HG02840 (cell line): ENCODE results near the gene LUC7L.
A peak's percentile ranks its signal among the peaks of the same experiment; 100 is the strongest.
"Not testable (repeated sequence)": the region's sequence is repeated elsewhere in the genome, so short reads cannot be mapped to it uniquely, and the experiment has no call there.

Experiments used
- ATAC-seq: cut with Tn5 transposase; IDR thresholded peaks from one replicate; pipeline ENCODE4 v1.9.1; 2021; ENCODE audit warnings: mild to moderate bottlenecking, moderate library complexity, moderate number of reproducible peaks; ENCODE audit not compliant: unreplicated experiment, low FRiP score

The LUC7L gene

DNA sequence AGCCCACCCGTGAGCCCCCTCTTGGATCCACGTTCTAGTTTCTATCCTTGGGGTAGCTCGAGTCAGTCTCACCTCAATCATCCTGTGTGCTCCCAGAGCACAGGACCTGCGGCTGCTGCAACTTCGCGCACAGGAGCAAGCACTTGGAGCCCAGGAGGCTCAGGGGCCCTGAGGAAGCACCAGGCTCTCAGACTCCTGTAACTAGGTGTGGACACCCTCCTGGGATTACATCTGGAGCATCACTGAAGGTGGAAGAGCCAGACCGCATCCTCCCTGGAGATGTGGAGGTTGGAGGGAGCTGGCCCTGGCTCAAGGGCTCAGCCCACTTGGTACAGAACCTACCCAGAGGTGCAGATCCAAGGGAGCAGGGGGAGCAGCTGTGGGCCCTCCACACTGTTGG is 46.2 kb downstream of the LUC7L start:
- no peak for ATAC-seq

- peak; percentile 54 for ATAC-seq
These were observed 47.7 kb downstream of the LUC7L start for GRCh38 chr16:181565-182021.

DNA sequence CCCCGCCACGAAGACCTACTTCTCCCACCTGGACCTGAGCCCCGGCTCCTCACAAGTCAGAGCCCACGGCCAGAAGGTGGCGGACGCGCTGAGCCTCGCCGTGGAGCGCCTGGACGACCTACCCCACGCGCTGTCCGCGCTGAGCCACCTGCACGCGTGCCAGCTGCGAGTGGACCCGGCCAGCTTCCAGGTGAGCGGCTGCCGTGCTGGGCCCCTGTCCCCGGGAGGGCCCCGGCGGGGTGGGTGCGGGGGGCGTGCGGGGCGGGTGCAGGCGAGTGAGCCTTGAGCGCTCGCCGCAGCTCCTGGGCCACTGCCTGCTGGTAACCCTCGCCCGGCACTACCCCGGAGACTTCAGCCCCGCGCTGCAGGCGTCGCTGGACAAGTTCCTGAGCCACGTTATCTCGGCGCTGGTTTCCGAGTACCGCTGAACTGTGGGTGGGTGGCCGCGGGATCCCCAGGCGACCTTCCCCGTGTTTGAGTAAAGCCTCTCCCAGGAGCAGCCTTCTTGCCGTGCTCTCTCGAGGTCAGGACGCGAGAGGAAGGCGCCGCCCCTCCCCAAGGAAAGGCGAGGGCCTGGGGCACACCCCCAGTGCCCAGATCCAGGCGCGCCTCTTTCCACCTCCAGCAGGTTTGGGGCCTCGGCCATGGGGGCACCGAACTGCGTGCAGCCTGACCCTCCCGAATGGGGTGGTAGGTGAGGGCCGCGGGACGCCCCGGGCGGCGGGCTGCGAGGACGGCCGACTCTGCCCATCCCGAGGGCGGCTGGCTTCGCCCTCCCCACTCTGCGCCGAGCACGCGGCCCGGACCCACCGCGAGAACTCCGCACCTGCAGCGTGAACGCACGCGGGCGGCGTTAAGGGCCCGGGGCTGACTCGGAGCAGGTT is 48.3 kb downstream of the LUC7L start:
- no peak for ATAC-seq

DNA sequence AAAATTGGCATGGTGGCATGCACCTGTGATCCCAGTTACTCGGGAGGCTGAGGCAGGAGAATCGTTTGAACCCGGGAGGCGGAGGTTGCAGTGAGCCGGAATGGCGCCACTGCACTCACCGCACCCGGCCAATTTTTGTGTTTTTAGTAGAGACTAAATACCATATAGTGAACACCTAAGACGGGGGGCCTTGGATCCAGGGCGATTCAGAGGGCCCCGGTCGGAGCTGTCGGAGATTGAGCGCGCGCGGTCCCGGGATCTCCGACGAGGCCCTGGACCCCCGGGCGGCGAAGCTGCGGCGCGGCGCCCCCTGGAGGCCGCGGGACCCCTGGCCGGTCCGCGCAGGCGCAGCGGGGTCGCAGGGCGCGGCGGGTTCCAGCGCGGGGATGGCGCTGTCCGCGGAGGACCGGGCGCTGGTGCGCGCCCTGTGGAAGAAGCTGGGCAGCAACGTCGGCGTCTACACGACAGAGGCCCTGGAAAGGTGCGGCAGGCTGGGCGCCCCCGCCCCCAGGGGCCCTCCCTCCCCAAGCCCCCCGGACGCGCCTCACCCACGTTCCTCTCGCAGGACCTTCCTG is 49.1 kb downstream of the LUC7L start, which contains the start of gene HBQ1:
Gene HBQ1 (plus strand): TSS at position 359 of the 575 bp plus-strand sequence. CDS start 28 bp downstream, at position 387.
- ATAC-seq: no peak

DNA sequence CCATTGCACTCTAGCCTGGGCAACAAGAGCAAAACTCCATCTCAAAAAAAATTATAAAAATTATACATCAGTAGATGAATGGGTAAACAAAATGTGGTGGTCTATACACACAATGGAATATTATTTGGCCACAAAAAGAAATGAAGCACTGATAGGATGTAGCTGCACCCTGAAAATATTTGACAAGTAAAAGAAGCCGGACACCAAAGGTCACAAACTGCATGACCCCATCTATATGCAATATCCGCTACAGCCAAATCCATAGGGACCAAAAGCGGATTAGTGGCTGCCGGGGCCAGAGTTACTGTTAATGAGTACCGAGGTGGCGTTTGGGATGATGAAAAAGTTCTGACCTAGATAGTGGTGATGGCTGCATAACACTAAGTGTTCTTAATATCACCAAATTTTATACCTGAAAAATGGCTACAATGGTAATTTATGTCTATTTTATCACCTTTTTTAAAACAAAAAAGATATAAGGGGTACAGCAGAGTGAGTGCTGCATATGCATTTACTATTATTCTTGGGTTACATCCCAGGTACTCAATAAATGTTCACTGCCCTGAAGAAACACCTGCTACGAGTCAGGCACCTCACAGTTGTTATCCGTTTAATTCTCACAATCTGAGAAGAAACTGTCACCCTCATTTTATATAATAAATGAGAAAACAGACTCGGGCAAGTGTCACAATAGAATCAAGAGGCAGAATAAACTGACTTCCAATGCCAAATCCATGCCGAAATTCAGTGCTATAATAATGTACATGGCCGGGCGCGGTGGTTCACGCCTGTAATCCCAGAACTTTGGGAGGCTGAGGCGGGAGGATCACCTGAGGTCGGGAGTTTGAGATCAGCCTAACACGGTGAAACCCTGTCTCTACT is 49.8 kb downstream of the LUC7L start:
- ATAC-seq: no peak

- no peak for ATAC-seq
These were observed 50.6 kb downstream of the LUC7L start for GRCh38 chr16:178668-179015.

DNA sequence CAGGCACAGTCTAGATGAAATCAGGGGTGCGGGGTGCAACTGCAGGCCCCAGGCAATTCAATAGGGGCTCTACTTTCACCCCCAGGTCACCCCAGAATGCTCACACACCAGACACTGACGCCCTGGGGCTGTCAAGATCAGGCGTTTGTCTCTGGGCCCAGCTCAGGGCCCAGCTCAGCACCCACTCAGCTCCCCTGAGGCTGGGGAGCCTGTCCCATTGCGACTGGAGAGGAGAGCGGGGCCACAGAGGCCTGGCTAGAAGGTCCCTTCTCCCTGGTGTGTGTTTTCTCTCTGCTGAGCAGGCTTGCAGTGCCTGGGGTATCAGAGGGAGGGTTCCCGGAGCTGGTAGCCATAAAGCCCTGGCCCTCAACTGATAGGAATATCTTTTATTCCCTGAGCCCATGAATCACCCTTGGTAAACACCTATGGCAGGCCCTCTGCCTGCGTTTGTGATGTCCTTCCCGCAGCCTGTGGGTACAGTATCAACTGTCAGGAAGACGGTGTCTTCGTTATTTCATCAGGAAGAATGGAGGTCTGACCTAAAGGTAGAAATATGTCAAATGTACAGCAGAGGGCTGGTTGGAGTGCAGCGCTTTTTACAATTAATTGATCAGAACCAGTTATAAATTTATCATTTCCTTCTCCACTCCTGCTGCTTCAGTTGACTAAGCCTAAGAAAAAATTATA is 51.1 kb downstream of the LUC7L start:
- ATAC-seq: no peak

- ATAC-seq: no peak
These were observed 51.8 kb downstream of the LUC7L start for GRCh38 chr16:177394-177822.

DNA sequence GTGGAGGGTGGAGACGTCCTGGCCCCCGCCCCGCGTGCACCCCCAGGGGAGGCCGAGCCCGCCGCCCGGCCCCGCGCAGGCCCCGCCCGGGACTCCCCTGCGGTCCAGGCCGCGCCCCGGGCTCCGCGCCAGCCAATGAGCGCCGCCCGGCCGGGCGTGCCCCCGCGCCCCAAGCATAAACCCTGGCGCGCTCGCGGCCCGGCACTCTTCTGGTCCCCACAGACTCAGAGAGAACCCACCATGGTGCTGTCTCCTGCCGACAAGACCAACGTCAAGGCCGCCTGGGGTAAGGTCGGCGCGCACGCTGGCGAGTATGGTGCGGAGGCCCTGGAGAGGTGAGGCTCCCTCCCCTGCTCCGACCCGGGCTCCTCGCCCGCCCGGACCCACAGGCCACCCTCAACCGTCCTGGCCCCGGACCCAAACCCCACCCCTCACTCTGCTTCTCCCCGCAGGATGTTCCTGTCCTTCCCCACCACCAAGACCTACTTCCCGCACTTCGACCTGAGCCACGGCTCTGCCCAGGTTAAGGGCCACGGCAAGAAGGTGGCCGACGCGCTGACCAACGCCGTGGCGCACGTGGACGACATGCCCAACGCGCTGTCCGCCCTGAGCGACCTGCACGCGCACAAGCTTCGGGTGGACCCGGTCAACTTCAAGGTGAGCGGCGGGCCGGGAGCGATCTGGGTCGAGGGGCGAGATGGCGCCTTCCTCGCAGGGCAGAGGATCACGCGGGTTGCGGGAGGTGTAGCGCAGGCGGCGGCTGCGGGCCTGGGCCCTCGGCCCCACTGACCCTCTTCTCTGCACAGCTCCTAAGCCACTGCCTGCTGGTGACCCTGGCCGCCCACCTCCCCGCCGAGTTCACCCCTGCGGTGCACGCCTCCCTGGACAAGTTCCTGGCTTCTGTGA is 52.5 kb downstream of the LUC7L start, which contains the start of gene HBA1:
Gene HBA1 (plus strand): TSS at position 204 of the 906 bp plus-strand sequence. CDS start 37 bp downstream, at position 241.
- not testable (repeated sequence) for ATAC-seq

DNA sequence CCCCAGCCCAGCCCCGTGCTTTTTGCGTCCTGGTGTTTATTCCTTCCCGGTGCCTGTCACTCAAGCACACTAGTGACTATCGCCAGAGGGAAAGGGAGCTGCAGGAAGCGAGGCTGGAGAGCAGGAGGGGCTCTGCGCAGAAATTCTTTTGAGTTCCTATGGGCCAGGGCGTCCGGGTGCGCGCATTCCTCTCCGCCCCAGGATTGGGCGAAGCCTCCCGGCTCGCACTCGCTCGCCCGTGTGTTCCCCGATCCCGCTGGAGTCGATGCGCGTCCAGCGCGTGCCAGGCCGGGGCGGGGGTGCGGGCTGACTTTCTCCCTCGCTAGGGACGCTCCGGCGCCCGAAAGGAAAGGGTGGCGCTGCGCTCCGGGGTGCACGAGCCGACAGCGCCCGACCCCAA is 53.2 kb downstream of the LUC7L start:
- ATAC-seq: not testable (repeated sequence)

DNA sequence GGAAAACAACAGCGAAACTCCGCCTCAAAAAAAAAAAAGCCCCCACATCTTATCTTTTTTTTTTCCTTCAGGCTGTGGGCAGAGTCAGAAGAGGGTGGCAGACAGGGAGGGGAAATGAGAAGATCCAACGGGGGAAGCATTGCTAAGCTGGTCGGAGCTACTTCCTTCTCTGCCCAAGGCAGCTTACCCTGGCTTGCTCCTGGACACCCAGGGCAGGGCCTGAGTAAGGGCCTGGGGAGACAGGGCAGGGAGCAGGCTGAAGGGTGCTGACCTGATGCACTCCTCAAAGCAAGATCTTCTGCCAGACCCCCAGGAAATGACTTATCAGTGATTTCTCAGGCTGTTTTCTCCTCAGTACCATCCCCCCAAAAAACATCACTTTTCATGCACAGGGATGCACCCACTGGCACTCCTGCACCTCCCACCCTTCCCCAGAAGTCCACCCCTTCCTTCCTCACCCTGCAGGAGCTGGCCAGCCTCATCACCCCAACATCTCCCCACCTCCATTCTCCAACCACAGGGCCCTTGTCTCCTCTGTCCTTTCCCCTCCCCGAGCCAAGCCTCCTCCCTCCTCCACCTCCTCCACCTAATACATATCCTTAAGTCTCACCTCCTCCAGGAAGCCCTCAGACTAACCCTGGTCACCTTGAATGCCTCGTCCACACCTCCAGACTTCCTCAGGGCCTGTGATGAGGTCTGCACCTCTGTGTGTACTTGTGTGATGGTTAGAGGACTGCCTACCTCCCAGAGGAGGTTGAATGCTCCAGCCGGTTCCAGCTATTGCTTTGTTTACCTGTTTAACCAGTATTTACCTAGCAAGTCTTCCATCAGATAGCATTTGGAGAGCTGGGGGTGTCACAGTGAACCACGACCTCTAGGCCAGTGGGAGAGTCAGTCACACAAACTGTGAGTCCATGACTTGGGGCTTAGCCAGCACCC is 54.0 kb downstream of the LUC7L start:
- ATAC-seq: no peak

DNA sequence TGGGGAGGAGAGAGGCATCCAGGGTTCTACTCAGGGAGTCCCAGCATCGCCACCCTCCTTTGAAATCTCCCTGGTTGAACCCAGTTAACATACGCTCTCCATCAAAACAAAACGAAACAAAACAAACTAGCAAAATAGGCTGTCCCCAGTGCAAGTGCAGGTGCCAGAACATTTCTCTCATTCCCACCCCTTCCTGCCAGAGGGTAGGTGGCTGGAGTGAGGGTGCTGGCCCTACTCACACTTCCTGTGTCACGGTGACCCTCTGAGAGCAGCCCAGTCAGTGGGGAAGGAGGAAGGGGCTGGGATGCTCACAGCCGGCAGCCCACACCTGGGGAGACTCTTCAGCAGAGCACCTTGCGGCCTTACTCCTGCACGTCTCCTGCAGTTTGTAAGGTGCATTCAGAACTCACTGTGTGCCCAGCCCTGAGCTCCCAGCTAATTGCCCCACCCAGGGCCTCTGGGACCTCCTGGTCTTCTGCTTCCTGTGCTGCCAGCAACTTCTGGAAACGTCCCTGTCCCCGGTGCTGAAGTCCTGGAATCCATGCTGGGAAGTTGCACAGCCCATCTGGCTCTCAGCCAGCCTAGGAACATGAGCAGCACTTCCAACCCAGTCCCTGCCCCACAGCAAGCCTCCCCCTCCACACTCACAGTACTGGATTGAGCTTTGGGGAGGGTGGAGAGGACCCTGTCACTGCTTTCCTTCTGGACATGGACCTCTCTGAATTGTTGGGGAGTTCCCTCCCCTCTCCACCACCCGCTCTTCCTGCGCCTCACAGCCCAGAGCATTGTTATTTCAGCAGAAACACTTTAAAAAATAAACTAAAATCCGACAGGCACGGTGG is 55.1 kb downstream of the LUC7L start:
- ATAC-seq: not testable (repeated sequence)

GRCh38 chr16:173211-173854 is 55.9 kb downstream of the LUC7L start:
- ATAC-seq: not testable (repeated sequence)

GRCh38 chr16:172374-172941 is 56.8 kb downstream of the LUC7L start, which contains the start of gene HBA2:
Gene HBA2 (plus strand): TSS chr16:172876. CDS start chr16:172913, 37 bp downstream.
- ATAC-seq: not testable (repeated sequence)

DNA sequence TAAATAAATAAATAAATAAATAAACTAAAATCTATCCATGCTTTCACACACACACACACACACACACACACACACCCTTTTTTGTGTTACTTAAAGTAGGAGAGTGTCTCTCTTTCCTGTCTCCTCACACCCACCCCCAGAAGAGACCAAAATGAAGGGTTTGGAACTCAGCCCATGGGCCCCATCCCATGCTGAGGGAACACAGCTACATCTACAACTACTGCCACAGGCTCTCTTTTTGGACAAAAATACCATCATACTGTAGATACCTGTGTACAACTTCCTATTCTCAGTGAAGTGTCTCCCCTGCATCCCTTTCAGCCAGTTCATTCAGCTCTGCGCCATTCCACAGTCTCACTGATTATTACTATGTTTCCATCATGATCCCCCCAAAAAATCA is 58.5 kb downstream of the LUC7L start:
- ATAC-seq: no peak

DNA sequence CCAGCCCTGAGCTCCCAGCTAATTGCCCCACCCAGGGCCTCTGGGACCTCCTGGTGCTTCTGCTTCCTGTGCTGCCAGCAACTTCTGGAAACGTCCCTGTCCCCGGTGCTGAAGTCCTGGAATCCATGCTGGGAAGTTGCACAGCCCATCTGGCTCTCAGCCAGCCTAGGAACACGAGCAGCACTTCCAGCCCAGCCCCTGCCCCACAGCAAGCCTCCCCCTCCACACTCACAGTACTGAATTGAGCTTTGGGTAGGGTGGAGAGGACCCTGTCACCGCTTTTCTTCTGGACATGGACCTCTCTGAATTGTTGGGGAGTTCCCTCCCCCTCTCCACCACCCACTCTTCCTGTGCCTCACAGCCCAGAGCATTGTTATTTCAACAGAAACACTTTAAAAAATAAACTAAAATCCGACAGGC is 59.2 kb downstream of the LUC7L start:
- not testable (repeated sequence) for ATAC-seq
